H9 (cell line): ENCODE data around the gene CCNY. TPM values are rescaled to one million over a fixed set of nuclear protein-coding genes. Genes with fewer than 3 reads are reported as not detected.

Experiments
- DNase-seq: peaks from one replicate; pipeline ENCODE4 v3.0.0-alpha.2; 2017
- H2AFZ ChIP-seq: one replicate; pipeline ENCODE4 v1.6.1; 2013; ENCODE audit warnings: mild to moderate bottlenecking, low read length, control low read depth, moderate library complexity
- H2AK5ac ChIP-seq: 2 replicates; pipeline ENCODE4 v1.6.1; 2013; ENCODE audit warnings: low read length, control low read depth, mixed read lengths; ENCODE audit not compliant: insufficient read length
- H2BK120ac ChIP-seq: one replicate; pipeline ENCODE4 v1.6.1; 2013; ENCODE audit warnings: low read depth, mild to moderate bottlenecking, low read length, control low read depth, inconsistent platforms; ENCODE audit not compliant: poor library complexity, severe bottlenecking
- H2BK12ac ChIP-seq: 2 replicates; pipeline ENCODE4 v1.6.1; 2013; ENCODE audit warnings: low read length, control low read depth, mixed read lengths, low read depth; ENCODE audit not compliant: insufficient read length
- H2BK15ac ChIP-seq: 2 replicates; pipeline ENCODE4 v1.6.1; 2013; ENCODE audit warnings: low read depth, low read length, control low read depth
- H2BK20ac ChIP-seq: one replicate; pipeline ENCODE4 v1.6.1; 2013; ENCODE audit warnings: low read depth, mild to moderate bottlenecking, low read length, control low read depth, inconsistent platforms; ENCODE audit not compliant: poor library complexity, severe bottlenecking
- H2BK5ac ChIP-seq: 2 replicates; pipeline ENCODE4 v1.6.1; 2013; ENCODE audit warnings: low read length, control low read depth, mixed read lengths; ENCODE audit not compliant: insufficient read length
- H3K14ac ChIP-seq: 2 replicates; pipeline ENCODE4 v1.6.1; 2013; ENCODE audit warnings: low read length, control low read depth; ENCODE audit not compliant: insufficient read depth
- H3K18ac ChIP-seq: 2 replicates; pipeline ENCODE4 v1.6.1; 2013; ENCODE audit warnings: low read depth, mild to moderate bottlenecking, mixed read lengths, low read length, control low read depth; ENCODE audit not compliant: insufficient read length
- H3K23ac ChIP-seq: 2 replicates; pipeline ENCODE4 v1.6.1; 2013; ENCODE audit warnings: low read length, control low read depth, mixed read lengths, low read depth; ENCODE audit not compliant: insufficient read length
- H3K23me2 ChIP-seq: 2 replicates; pipeline ENCODE4 v1.6.1; 2013; ENCODE audit warnings: low read depth, mild to moderate bottlenecking, mixed read lengths, low read length, control low read depth; ENCODE audit not compliant: insufficient read length, poor library complexity, severe bottlenecking
- H3K27ac ChIP-seq: 2 replicates; pipeline ENCODE4 v1.5.1; 2013; ENCODE audit warnings: low read length, control low read depth, mixed read lengths, low read depth; ENCODE audit not compliant: insufficient read length
- H3K27me3 ChIP-seq: 2 replicates; pipeline ENCODE4 v1.6.1; 2013; ENCODE audit warnings: low read length, control low read depth, inconsistent platforms; ENCODE audit not compliant: insufficient read depth
- H3K4ac ChIP-seq: 2 replicates; pipeline ENCODE4 v1.6.1; 2013; ENCODE audit warnings: low read depth, mild to moderate bottlenecking, control low read depth, inconsistent platforms, low read length, moderate library complexity
- H3K4me1 ChIP-seq: 2 replicates; pipeline ENCODE4 v1.6.1; 2013; ENCODE audit warnings: low read length, control low read depth, inconsistent platforms; ENCODE audit not compliant: insufficient read depth
- H3K4me2 ChIP-seq: 2 replicates; pipeline ENCODE4 v1.6.1; 2013; ENCODE audit warnings: low read length, control low read depth, mixed read lengths; ENCODE audit not compliant: insufficient read length, insufficient read depth
- H3K56ac ChIP-seq: 2 replicates; pipeline ENCODE4 v1.6.1; 2013; ENCODE audit warnings: low read depth, mild to moderate bottlenecking, mixed read lengths, low read length, control low read depth; ENCODE audit not compliant: insufficient read length
- H3K79me1 ChIP-seq: 2 replicates; pipeline ENCODE4 v1.6.1; 2013; ENCODE audit warnings: low read depth, mild to moderate bottlenecking, moderate library complexity, low read length, control low read depth, inconsistent platforms; ENCODE audit not compliant: insufficient read depth, poor library complexity, severe bottlenecking
- H3K79me2 ChIP-seq: 2 replicates; pipeline ENCODE4 v1.6.1; 2013; ENCODE audit warnings: low read length, control low read depth, inconsistent platforms; ENCODE audit not compliant: insufficient read depth
- H3K9ac ChIP-seq: 2 replicates; pipeline ENCODE4 v1.6.1; 2013; ENCODE audit warnings: low read length, control low read depth, mixed read lengths; ENCODE audit not compliant: insufficient read length; ENCODE audit errors: extremely low read depth
- H3K9me3 ChIP-seq: one replicate; pipeline ENCODE4 v1.6.1; 2013; ENCODE audit warnings: low read depth, low read length, inconsistent platforms; ENCODE audit not compliant: control insufficient read depth
- H3T11ph ChIP-seq: one replicate; pipeline ENCODE4 v1.6.1; 2013; ENCODE audit warnings: mild to moderate bottlenecking, low read length, control low read depth, inconsistent platforms
- H4K20me1 ChIP-seq: one replicate; pipeline ENCODE4 v1.6.1; 2013; ENCODE audit not compliant: control insufficient read depth, insufficient read length, insufficient read depth
- H4K5ac ChIP-seq: 2 replicates; pipeline ENCODE4 v1.6.1; 2013; ENCODE audit warnings: low read depth, mild to moderate bottlenecking, mixed read lengths, low read length, control low read depth; ENCODE audit not compliant: insufficient read length
- H4K8ac ChIP-seq: replicated peaks from 2 replicates; pipeline ENCODE4 v1.6.1; 2013; ENCODE audit warnings: low read length, control low read depth, mixed read lengths, low read depth; ENCODE audit not compliant: insufficient read length
- H4K91ac ChIP-seq: 2 replicates; pipeline ENCODE4 v1.6.1; 2013; ENCODE audit warnings: low read depth, mild to moderate bottlenecking, moderate library complexity, mixed read lengths, low read length, control low read depth; ENCODE audit not compliant: insufficient read length
- H3K27ac Mint-ChIP-seq, 3 experiments: 2 replicates in 2 of 3; 3 replicates in 1 of 3; pipeline ENCODE4 v1.8.0; 2020 to 2021; ENCODE audit warnings: mixed read lengths in 3 of 3, mild to moderate bottlenecking in 1 of 3, moderate library complexity in 1 of 3
- H3K27me3 Mint-ChIP-seq: 2 replicates; pipeline ENCODE4 v1.8.0; 2021; ENCODE audit warnings: low read depth, mild to moderate bottlenecking, moderate library complexity, mixed read lengths
- H3K36me3 Mint-ChIP-seq, 3 experiments: 2 replicates in 2 of 3; 3 replicates in 1 of 3; pipeline ENCODE4 v1.8.0; 2020 to 2021; ENCODE audit warnings: low read depth in 3 of 3, mixed read lengths in 3 of 3; ENCODE audit not compliant: insufficient read depth in 1 of 3
- H3K4me1 Mint-ChIP-seq, 2 experiments: 2 replicates each; pipeline ENCODE4 v1.8.0; 2020; ENCODE audit warnings: mixed read lengths in 2 of 2
- H3K4me3 Mint-ChIP-seq, 2 experiments: 2 replicates in 1 of 2; 3 replicates in 1 of 2; pipeline ENCODE4 v1.8.0; 2020 to 2021; ENCODE audit warnings: mild to moderate bottlenecking in 2 of 2, mixed read lengths in 2 of 2, moderate library complexity in 1 of 2
- H3K9me3 Mint-ChIP-seq, 2 experiments: 2 replicates in 1 of 2; 3 replicates in 1 of 2; pipeline ENCODE4 v1.8.0; 2020; ENCODE audit warnings: mild to moderate bottlenecking in 2 of 2, mixed read lengths in 2 of 2, moderate library complexity in 1 of 2
- CTCF ChIP-seq: fragments of 200-600 bp; sonication (generic); conservative IDR thresholded peaks from 3 replicates; pipeline ENCODE4 v1.8.0; 2021; ENCODE audit warnings: antibody characterized with exemption, mild to moderate bottlenecking
- WGBS: extraction: QIAGEN DNeasy Blood & Tissue Kit; methylation state at CpG from one replicate; pipeline ENCODE4 v1.1.7; 2013; ENCODE audit warnings: missing lambda C conversion rate, low lambda C conversion rate, mixed read lengths; ENCODE audit not compliant: insufficient read length; ENCODE audit errors: extremely low coverage; 5-methylcytosine and 5-hydroxymethylcytosine counted together
- total RNA-seq: library from RNA; stranded (reverse); gene quantifications from 2 replicates; pipeline ENCODE4 v1.2.1, GENCODE V29; 2021

Gene CCNY
- total RNA-seq, 1 experiment from 2014 or later, result 62.1 TPM

- Mint-ChIP-seq H3K27me3 (no peaks in the 10 kb centered on the region), H3K9me3 (no peaks in the 10 kb centered on the region), H3K36me3 (no peaks in the 10 kb centered on the region), H3K4me3 (no peak overlapping the region), H3K4me1 (peaks cover 38 to 39% of the 10 kb centered on the region in 2 experiments), H3K27ac (peak overlapping the region in 1 of 3 experiments; percentile 8; a peak in 1 of 7 replicates)
- no peak overlapping the region for H3K14ac ChIP-seq
- no peak overlapping the region for H3K18ac ChIP-seq
- no peak overlapping the region for H2BK20ac ChIP-seq
- H4K20me1 ChIP-seq, result no peaks in the 10 kb centered on the region
- no CpG with 5 or more reads among the region's 3 CpGs for WGBS
- no peak overlapping the region for H2BK15ac ChIP-seq
- no peak overlapping the region for H2AK5ac ChIP-seq
- H2BK120ac ChIP-seq, result no peak overlapping the region
- no peak overlapping the region for H2BK12ac ChIP-seq
- H2AFZ ChIP-seq, result no peak overlapping the region
- H3K56ac ChIP-seq, result no peak overlapping the region
- peaks cover 3% of the 10 kb centered on the region; the same call in 1 of the 2 replicates for H3K79me2 ChIP-seq
- no peak overlapping the region for H3K4me2 ChIP-seq
- H3K4ac ChIP-seq, result no peak overlapping the region
- H4K91ac ChIP-seq, result no peak overlapping the region
- no peak overlapping the region for H3T11ph ChIP-seq
- H3K23me2 ChIP-seq, result no peaks in the 10 kb centered on the region
- H3K23ac ChIP-seq, result no peak overlapping the region
- no peaks in the 10 kb centered on the region for H3K79me1 ChIP-seq
- H3K4me1 ChIP-seq, result peaks cover 27% of the 10 kb centered on the region; the same call in 1 of the 2 replicates
- no peak for DNase-seq
- no peak overlapping the region for H2BK5ac ChIP-seq
- no peak overlapping the region for H4K8ac ChIP-seq
- no peak for TF ChIP-seq CTCF
- no peaks in the 10 kb centered on the region for H3K9me3 ChIP-seq
- H3K9ac ChIP-seq, result no peak overlapping the region
- H3K27me3 ChIP-seq, result no peaks in the 10 kb centered on the region
- no peak overlapping the region for H4K5ac ChIP-seq
- no peak overlapping the region for H3K27ac ChIP-seq
Observed at GRCh38 chr10:35463105-35463867, 127.0 kb downstream of the CCNY start.
